H1 (cell line): Measurements from ENCODE around the gene CPA2.

ENCODE experiments used
- FOSL1 ChIP-seq: IDR thresholded peaks from 2 replicates; pipeline ENCODE4 v1.6.1; 2011; ENCODE audit warnings: mild to moderate bottlenecking, low read depth, low read length, moderate library complexity; ENCODE audit not compliant: insufficient read depth
- JUND ChIP-seq: IDR thresholded peaks from 2 replicates; pipeline ENCODE4 v1.6.1; 2011; ENCODE audit warnings: mild to moderate bottlenecking, improper control_type of control experiment, low read length
- POLR2A ChIP-seq, 2 experiments: IDR thresholded peaks; 1 replicate in 1 of 2; 2 replicates in 1 of 2; pipeline ENCODE4 v1.6.1; 2011; ENCODE audit warnings: low read depth in 2 of 2, low read length in 2 of 2, mild to moderate bottlenecking in 2 of 2; ENCODE audit errors: control extremely low read depth in 1 of 2
- RFX5 ChIP-seq: IDR thresholded peaks from 2 replicates; pipeline ENCODE4 v1.6.1; 2011; ENCODE audit warnings: low read depth, low read length, improper control_type of control experiment, borderline replicate concordance
- SRF ChIP-seq: IDR thresholded peaks from 2 replicates; pipeline ENCODE4 v1.6.1; 2011; ENCODE audit warnings: mild to moderate bottlenecking, low read depth, low read length, moderate library complexity

GRCh38 chr7:130226333-130226732 is 40.3 kb upstream of the CPA2 start:
- TF ChIP-seq JUND (no peak), RFX5 (no peak), FOSL1 (no peak), SRF (no peak), POLR2A (IDR thresholded peaks at IDR 0.05; ENCODE audit: control extremely low read depth in 1 of 2, low read depth in 2 of 2, low read length in 2 of 2) (no peak)
